ENCODE results near the gene MSS51.

Gene MSS51

DNA sequence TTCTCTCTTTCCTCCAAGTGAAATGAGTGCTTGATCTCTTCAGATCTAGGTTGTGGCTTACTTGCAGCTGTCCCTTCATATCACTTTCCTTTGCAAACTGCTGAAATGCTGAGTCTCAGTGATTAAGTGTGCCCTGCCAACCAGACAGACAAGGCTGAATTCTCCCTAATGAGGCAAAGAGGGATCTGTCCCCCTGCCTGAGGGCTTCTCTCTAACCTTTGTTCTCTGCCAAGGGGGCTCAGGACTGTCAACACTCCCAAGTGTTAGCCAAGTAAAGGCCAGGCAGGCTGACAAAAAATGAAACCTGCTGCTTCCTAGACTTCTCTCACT is at the start of gene MSS51:
TSS of gene MSS51 (minus strand) at position 24 of the 330 bp plus-strand sequence. CDS start 5,277 bp downstream, outside the sequence.
- no peak for DNase-seq (ENCODE audit: low read depth)

DNA sequence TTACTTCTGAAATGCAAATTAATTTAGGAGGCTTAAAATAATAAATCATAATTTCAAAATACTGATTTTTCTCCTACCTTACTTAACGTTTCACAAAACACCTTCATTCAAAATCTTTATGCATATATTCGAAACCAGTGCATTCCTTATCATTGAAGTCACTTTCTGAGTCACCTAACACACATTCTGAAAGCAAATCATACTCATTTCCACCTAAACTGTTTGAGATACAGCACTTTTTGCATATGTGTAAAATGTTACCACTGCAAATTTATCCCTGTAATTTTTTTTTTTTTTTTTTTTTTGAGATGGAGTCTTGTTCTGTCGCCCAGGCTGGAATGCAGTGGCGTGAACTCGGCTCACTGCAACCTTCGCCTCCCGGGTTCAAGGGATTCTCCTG is 46.8 kb upstream of the MSS51 start:
- DNase-seq (ENCODE audit: low read depth), result no peak

DNA sequence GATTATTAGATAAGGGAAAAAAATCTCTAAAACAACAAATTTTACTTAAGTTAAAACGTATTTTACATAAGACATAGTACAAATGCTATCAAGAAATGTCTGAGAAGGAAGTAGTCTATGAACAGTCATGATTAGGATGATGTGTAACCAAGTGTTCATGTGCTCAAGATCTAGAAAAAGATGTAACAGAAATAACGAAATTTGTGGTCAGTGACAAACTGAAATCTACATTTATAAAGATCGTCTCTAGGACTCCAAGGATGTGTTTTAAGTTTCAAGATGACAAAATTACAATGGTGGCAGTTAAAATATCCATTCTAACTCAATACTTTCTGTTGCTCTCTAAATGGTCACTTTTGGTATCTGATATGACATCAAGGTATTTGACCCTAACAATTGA is 45.3 kb upstream of the MSS51 start:
- no peak for DNase-seq (ENCODE audit: low read depth)

DNA sequence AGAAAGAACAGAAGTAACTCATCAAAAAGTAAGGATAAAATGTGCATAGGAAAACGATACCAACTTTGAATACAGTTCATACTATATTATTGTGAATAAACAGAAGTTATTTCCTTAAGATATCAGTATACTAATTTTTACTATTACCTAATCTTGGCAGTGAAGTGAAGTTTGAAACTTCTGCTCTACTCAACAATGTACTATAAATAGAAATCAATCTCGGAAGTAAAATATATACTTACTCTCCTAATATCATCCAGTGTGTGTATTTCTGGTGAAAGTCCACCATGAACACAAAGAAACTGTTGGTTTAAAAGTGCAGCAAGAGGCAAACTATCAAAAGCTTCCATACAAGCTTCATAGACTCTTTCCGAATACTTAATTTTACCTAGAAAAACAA is 37.9 kb upstream of the MSS51 start:
- no peak for DNase-seq (ENCODE audit: low read depth)

DNA sequence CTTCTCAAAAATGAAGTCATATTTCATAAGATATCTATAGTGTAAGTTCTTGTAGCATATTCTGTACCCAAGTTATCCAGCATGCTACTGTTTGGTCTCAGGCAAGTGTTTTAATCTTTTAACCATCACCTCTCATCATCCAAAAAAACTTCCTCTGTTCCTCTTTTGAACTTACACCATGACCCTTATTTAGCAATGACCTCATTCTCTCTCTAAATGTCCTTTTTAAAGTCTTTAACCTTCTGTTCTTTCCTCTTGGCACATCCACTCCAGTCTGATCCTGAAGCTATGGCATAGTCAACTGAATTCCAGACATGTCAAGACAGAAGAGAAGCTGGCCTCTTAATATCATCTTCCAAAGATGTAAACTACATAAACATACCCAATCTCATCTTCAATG is 36.2 kb upstream of the MSS51 start:
- no peak for DNase-seq (ENCODE audit: low read depth)

DNA sequence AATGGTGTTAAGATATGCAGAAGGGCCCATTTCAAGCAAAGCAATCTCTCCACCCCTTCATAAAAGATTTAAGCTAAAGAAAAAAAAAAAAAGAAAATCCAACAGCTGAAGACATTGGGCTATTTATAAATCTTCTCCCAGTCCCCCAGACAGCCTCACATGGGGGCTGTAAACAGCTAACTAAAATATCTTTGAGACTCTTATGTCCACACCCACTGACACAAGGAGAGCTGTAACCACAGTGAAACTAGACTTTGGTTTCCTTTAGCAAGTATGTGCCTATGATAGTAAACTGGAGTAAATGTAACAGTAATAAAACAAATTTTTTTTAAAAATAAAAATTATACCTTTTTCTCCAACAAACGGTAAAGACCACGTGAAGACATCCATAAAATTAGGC is 33.8 kb upstream of the MSS51 start:
- DNase-seq (ENCODE audit: low read depth), result no peak

DNA sequence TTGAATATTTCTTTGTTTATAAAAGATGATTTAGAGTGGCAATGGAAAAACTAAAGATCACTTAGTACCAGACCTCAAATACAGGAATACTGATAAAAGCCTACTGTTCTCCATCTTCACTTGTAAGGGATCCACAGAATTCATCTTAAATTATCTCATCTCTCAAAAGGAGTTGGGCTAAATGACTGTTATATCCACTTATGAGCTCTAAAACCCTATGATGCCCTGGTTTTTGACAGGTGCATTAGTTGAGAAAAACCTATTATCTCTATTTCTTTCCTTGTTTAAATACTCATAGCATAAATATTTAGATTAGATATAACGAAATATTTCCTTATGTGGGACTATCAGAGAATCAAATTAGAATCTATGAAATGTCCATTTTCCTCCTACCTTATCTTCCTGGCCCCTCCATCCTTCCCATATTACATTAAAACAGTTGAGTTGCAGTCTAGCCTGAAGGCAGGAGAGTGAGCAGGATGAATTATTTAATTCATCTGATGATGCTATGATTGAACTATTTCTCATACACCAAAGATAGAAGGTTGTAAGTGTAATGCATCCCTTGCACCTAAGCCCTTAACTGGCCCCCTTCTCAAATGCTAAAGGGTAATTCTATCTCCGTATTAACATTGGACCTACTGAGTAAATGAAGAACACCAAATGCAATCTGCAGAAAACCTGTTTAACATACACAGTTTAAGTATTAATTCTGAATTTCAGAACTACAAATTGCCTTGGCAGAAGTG is 32.8 kb upstream of the MSS51 start:
- no peak for DNase-seq (ENCODE audit: low read depth)

DNA sequence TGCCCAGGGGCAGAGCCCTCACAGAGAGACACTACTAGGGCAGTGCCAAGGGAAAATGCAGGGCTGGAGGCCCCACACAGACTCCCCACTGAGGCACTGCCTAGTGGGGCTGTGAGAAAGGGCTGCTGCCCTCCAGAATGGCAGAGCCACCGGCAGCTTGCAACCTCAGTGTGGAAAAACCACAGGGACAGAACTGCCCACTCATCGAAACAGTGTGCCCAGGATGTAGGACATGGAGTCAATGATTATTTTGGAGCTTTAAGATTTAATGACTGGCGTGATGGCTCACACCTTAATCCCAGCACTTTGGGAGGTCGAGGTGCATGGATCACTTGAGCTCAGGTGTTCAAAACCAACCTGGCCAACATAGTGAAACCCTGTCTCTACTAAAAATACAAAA is 27.5 kb upstream of the MSS51 start:
- no peak for DNase-seq (ENCODE audit: low read depth)

DNA sequence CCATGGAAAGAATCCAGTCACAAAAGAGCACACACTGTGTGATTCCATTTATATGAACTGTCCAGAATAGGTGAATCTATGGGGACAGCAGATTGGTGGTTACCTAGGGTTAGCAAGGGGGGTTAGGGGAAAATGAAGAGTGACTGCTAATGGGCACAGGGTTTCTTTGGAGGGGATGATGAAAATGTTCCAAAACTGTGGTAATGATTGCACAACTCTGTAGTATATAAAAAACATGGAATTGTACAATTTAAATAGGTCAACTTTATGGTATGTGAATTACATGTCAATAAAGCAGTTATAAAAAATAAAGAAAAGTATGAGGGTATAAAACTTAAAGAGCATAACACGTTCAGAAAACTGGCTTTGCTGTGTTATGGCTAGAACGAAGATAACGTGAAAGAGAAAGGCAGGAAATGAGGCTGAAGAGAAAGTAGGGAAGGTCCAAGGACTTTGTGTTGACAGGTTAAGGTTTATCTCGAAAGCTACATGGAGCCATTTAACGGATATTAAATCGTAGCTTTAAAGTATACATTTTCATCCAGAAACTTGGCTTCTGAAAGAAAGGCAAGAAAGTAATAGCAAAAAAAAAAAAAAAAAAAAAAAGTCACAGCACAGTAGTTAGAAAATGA is 26.4 kb upstream of the MSS51 start:
- no peak for DNase-seq (ENCODE audit: low read depth)

DNA sequence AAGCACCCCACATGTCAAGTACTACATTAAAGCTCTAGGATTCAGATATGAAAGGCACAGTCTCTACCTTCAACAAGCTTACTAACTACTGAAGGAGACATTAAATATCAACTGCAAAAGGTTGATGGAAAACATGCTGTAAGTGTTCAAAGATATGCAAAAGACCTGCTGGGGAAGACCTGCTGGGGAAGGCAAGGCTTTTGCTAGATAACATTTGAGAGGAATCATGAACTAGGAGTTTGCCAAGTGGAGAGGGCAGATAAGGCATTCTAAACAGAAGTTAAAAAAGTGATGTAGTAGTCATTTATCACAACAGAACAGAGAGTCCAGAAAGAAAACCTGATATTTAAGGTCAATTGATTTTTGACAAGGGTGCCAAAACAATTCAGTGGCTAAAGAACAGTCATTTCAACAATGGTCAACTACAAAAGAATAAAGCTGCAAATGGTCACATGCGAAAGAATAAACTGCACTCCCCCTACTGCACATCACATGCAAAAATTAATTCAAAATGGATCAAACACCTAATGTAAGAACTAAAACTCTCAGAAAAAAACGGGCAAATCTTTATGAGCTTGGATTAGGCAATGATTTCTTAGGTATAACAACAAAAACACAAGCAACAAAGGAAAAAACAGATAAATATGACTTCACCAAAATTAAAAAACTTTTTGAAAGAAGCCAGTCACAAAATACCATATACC is 23.0 kb upstream of the MSS51 start:
- no peak for DNase-seq (ENCODE audit: low read depth)

DNA sequence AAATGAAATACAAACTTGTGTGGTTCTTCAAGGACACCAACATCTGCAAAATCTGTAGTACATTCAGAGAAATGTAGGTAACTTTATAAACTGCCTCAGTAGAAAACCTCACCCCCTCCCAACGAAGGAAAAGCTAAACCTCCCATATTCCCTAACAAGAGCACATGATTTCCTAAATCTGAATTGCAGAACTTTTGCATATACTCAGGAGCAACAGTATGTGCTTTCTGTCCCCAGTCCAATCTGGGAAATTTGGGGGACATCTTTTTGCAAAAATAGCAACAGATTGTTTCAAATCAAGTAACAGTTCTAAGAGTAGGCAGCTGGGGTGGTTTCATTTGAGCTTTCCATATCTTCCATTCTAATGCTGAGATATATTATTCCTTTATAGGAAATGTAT is 15.8 kb upstream of the MSS51 start:
- no peak for DNase-seq (ENCODE audit: low read depth)

DNA sequence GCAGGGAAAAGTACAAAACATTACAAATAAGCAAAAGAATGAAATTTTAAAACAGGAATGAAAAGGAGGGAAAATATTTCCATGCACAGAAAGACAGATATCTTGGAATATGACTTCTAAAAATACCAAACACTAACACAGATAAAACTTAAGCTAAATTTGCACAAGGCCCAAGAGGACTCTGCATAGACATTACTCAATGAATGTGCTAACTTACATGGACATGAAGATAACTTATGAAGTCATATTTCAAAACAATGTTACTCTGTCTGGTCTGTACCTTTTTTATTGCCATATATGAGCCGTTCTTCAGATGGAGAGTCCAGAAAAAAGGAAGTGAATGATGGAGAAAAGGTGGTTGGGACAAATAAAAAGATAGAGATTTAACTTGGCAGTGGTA is 15.0 kb upstream of the MSS51 start:
- DNase-seq (ENCODE audit: low read depth), result no peak

DNA sequence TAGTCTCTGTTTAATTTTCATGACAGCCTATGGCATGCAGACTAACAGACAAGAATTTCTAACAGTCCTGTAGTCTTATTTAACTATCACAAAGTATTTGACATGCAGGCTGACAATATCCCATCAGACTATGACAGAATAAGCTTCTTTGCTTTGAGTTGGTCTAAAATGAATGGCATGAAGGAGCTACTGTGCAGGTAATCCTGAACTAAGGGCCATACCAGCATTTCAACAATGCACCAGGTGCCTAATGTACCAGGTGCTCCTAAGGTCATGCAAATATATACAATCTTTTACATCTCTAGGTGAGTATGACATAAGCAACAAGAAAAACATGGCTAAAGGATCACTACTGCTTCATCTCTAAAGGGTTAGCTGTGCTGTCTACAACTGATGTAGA is 13.6 kb upstream of the MSS51 start:
- no peak for DNase-seq (ENCODE audit: low read depth)

DNA sequence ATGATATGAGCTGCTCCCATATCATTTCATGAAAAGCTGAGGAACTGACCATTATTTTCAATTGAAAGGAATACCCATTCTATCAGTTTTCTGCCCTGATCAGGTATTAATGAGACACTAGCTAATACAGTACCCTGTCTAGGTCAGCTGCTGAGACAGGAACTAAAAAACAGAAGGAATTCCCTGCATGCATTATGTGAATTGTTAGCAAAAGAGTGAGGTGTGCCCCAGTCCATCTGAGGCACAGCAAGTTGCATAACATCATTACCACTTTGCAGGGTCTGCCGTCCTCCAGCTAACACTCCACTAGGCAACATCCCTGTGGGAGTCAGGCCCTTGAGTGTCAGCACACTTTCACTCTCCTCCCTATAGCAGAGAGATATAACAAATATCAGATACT is 11.1 kb upstream of the MSS51 start:
- DNase-seq (ENCODE audit: low read depth), result no peak

DNA sequence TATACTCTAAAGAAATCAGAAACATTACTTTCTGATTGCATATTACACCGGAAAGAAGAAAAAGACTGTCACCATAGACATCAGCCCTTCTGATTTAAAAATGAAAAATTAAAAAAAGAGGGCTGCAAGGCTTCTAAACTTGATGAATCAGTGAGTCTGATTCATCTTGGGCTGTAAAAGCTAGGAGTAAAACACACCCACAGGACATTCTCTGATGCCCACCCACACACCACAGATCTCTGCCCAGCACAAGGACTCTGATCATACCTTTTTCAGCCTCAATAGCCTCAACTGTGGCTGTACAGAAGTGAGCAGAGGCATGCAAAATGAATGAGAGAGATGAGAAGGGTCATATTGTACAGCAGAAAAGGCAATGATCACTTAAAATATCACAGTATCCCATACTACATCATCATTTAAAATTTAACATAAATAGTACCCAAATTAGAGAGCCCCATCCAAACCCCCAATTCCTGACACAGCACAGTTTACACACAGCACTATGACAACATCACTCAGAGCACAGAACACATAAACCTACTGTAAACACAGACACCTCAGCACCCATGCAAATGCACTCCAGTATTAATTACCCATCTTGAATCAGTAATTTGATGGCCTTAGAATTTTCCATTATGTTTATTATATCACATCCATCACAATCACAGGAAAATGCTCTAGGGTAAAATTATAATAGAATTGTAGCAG is 6.4 kb upstream of the MSS51 start:
- no peak for DNase-seq (ENCODE audit: low read depth)

DNA sequence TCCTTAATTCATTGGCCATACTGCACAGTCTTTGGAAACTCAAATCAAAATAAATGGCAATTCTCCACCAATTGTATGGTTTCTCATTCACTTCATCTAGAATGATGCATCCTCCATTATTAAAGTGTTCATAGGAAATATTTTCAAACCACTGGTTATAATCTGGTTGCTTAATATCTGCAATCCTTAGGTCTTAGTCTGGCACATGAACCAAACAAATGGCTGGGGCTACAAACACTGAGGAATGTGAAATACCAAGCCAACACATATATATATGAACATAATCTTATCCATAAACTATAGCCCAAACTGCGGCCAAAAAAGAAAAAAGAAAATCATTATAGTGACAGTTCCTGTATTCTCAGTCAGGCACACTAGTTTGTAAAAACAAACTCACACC is 5.7 kb upstream of the MSS51 start:
- DNase-seq (ENCODE audit: low read depth), result no peak

DNA sequence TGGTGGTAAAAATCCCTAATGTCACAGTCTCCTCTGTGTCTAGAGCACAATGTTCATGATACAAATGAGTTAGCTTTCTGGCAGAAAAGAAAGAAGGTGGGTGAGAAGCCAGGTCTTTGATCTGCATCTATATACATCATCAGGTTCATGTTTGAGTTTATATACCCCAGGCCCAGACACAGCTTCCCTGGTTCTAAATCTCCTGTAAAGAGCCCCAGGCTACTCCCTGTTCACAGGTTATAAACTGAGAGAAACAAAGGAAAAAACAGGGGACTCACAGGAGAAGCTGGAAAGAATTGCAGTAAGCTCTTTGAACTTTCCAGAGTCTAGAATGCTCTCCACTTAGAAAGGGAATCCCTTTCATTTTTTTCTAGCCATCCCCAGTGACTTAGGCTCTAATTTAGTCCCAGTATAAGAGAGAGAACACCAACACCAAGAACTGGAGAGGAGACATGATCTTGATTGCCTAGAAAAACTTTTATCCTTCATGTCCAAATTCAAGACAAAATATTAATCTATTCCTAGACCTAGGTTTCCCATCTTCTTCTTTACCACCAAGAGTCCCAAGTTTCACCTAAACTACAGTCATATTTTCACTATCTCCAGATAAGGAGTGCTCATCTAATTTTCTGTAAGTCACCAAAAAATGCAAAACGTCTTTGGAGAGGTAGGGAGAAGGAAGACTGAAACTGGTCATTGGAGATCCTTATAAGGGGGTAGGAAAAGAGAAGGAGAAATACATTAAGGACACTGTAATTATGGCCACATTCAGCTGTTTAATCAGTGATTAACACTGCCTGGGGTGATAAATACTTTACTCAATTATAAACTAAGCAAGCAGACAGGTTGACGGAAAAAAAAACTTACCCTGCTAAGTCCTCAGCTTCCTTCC is 469 bp downstream of the MSS51 start:
- no peak for DNase-seq (ENCODE audit: low read depth)

DNA sequence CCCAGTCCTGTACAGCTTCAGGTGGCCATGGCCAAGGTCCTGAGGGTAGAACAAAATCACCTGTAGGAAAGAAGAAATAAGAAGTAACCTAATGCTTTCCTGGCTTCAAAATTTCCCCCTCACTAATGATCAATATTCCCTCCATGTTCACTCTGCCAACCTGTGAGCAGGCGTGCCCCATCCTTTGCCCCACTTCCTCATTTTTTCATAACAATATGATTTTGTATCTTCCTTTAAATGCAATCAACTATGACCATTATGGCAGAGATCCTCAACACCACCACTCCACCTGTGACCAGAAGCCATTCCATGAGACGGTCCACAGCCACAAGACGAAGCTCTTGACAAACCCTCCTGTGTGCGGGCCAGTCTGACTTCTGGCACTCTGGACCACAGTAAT is 7.0 kb downstream of the MSS51 start:
- no peak for DNase-seq (ENCODE audit: low read depth)

DNA sequence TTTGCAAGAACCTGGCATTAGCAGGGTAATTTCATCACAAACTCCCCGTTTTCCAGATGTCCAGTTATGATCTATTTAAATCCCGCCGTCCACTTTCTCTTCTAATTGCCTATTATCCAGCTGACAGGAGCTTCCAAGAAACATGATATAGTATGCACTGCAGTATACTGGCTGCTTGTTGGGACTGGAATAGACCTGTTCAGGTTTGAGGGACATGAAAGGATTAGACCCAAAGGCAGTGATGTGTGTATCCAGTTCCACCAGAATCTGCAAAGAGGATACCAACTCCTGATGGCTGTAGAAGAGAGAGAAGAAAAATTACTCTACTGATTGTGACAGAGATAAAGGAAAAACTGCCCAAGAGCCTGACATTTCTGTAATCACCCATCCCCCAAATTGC is 8.9 kb downstream of the MSS51 start:
- no peak for DNase-seq (ENCODE audit: low read depth)

DNA sequence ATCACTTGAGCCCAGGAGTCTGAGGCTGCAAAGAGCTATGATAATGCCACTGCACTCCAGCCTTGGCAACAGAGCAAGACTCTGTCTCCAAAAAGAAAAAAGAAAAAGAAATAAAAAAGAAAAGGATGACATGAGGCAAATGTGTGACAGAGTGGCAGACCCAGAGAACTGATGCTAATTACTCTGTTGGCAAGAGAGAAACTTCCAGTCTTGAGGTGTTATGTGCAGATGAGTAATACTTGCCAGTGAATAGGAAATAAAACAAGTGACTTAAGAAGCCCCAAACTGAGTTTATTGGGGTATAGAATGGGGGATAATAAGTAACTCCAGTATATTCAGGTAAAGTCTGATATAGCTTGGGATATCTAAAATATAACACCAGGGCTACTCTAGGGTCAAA is 10.1 kb downstream of the MSS51 start:
- no peak for DNase-seq (ENCODE audit: low read depth)

DNA sequence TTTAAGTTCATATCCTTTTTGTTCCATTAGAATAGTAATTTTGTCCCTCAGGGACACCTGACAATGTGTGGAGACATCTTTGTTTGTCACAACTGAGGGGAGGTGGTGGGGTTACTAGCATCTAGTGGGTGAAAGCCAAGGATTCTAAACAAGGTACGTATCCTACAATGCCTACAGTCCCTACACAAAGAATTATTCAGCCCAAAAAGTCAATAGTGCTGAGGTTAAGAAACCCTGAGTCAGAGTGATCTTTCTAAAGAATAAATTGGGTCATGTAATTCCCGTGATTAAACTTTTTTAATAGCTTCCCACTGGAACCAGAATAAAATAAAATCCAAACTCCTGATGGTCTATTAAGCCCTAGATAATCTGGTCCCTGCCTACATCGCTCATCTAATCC is 16.8 kb downstream of the MSS51 start:
- no peak for DNase-seq (ENCODE audit: low read depth)

Data from stimulated activated CD8-positive, alpha-beta memory T cell treated with anti-CD3 and anti-CD28 coated beads, Interleukin-15, amount 100 ng/mL, for 1 hour (primary cell).